K562 (cell line): ENCODE results near the gene FTSJ3. TPM values are rescaled to one million over a fixed set of nuclear protein-coding genes. Genes with fewer than 3 reads are reported as not detected.

Experiments
- ARID1B ChIP-seq: fragments of 450-650 bp; IDR thresholded peaks from 2 replicates; pipeline ENCODE4 v1.6.1; 2016; ENCODE audit warnings: antibody characterized with exemption, mild to moderate bottlenecking, inconsistent platforms
- ATF6 ChIP-seq: sonication (generic); formaldehyde crosslinking; IDR thresholded peaks from 2 replicates; pipeline ENCODE4 v1.4.0; 2020; ENCODE audit warnings: mild to moderate bottlenecking, missing genetic modification reagents
- CBFA2T2 ChIP-seq: fragments of 450-650 bp; conservative IDR thresholded peaks from 2 replicates; pipeline ENCODE4 v1.6.1; 2017; ENCODE audit warnings: mild to moderate bottlenecking
- CHD1 ChIP-seq: fragments of 200-600 bp; sonication (generic); IDR thresholded peaks from one replicate; pipeline ENCODE4 v1.6.1; 2012; ENCODE audit warnings: mild to moderate bottlenecking, moderate library complexity, low read length, inconsistent platforms
- ERF ChIP-seq: fragments of 450-650 bp; formaldehyde crosslinking; IDR thresholded peaks from 2 replicates; pipeline ENCODE4 v1.4.0; 2020; ENCODE audit warnings: mild to moderate bottlenecking, mixed read lengths
- ETV1 ChIP-seq: fragments of 450-650 bp; conservative IDR thresholded peaks from 2 replicates; pipeline ENCODE4 v1.6.1; 2016; ENCODE audit warnings: missing genetic modification characterization, control low read depth, low read depth, missing compliant biosample characterization
- ETV6 ChIP-seq, 3 experiments: fragments of 150-350 bp in 1 of 3; sonication (generic) in 1 of 3; formaldehyde crosslinking in 1 of 3; IDR thresholded peaks; 2 replicates each; pipeline versions ENCODE4 v1.6.1 to v1.8.0; 2014 to 2022; ENCODE audit warnings: borderline replicate concordance in 2 of 3, low read depth in 2 of 3, antibody characterized with exemption in 1 of 3, low read length in 1 of 3, mild to moderate bottlenecking in 1 of 3, missing genetic modification reagents in 1 of 3
- FOXJ3 ChIP-seq: sonication (generic); formaldehyde crosslinking; IDR thresholded peaks from 2 replicates; pipeline ENCODE4 v1.4.0; 2020; ENCODE audit warnings: mild to moderate bottlenecking, missing genetic modification reagents
- FOXP1 ChIP-seq: sonication (generic); formaldehyde crosslinking; IDR thresholded peaks from 2 replicates; pipeline ENCODE4 v1.8.0; 2022; ENCODE audit warnings: mild to moderate bottlenecking, missing genetic modification reagents
- HDAC2 ChIP-seq: fragments of 450-650 bp; IDR thresholded peaks from 2 replicates; pipeline ENCODE4 v1.6.1; 2016; ENCODE audit warnings: mild to moderate bottlenecking
- HMGXB4 ChIP-seq: sonication (generic); formaldehyde crosslinking; IDR thresholded peaks from 2 replicates; pipeline ENCODE4 v1.8.1; 2023; ENCODE audit warnings: mild to moderate bottlenecking, missing genetic modification reagents
- KLF1 ChIP-seq: fragments of 450-650 bp; IDR thresholded peaks from 2 replicates; pipeline ENCODE4 v1.6.1; 2016; ENCODE audit warnings: missing genetic modification characterization, missing compliant biosample characterization
- MAFF ChIP-seq: IDR thresholded peaks from 2 replicates; pipeline ENCODE4 v1.6.1; 2012; ENCODE audit warnings: low read length, improper control_type of control experiment
- MEF2D ChIP-seq: conservative IDR thresholded peaks from 2 replicates; pipeline ENCODE4 v1.6.1; 2016; ENCODE audit warnings: low read depth, missing genetic modification characterization, missing compliant biosample characterization
- MTA3 ChIP-seq: fragments of 450-650 bp; formaldehyde crosslinking; IDR thresholded peaks from 2 replicates; pipeline ENCODE4 v1.6.1; 2017; ENCODE audit warnings: mild to moderate bottlenecking, borderline replicate concordance
- PHB ChIP-seq: fragments of 250-450 bp; sonication (Bioruptor Pico); IDR thresholded peaks from 2 replicates; pipeline ENCODE4 v1.5.0; 2021
- SAP30 ChIP-seq: fragments of 200-600 bp; sonication (generic); IDR thresholded peaks from 2 replicates; pipeline ENCODE4 v1.6.1; 2012; ENCODE audit warnings: borderline replicate concordance, low read depth, mild to moderate bottlenecking, moderate library complexity, low read length, control low read depth, inconsistent platforms; ENCODE audit not compliant: insufficient read depth, poor library complexity, severe bottlenecking
- ZNF277 ChIP-seq: fragments of 250-450 bp; sonication (Bioruptor Pico); IDR thresholded peaks from 2 replicates; pipeline ENCODE4 v1.8.0; 2022; ENCODE audit warnings: inconsistent platforms, mild to moderate bottlenecking, moderate library complexity, borderline replicate concordance
- ZNF583 ChIP-seq: fragments of 250-450 bp; sonication (Bioruptor Pico); IDR thresholded peaks from 2 replicates; pipeline ENCODE4 v1.4.0; 2020
- ZNF699 ChIP-seq: fragments of 250-450 bp; sonication (Bioruptor Pico); IDR thresholded peaks from 2 replicates; pipeline ENCODE4 v1.8.0; 2021; ENCODE audit warnings: mild to moderate bottlenecking, moderate library complexity; ENCODE audit not compliant: insufficient replicate concordance
- ZNF76 ChIP-seq: fragments of 250-450 bp; sonication (Bioruptor Pico); IDR thresholded peaks from 2 replicates; pipeline ENCODE4 v1.4.0; 2020; ENCODE audit warnings: mild to moderate bottlenecking, moderate library complexity, borderline replicate concordance
- polyA plus RNA-seq, 8 experiments: library from polyadenylated mRNA; depleted of rRNA in 4 of 8; stranded (reverse) in 5 of 8; unstranded in 3 of 8; fragments of >200 nt; fragmentation: Nextera tagmentation in 2 of 8; fragmentation: Illumina TruSeq in 1 of 8; extraction: Ambion mirVana in 2 of 8; extraction: Trizol in 1 of 8; gene quantifications; 2 replicates each; pipeline versions ENCODE4 v1.2.1 to v1.2.3, GENCODE V29; 2011 to 2014; ENCODE audit warnings: inconsistent platforms in 1 of 8, missing spikeins in 1 of 8
- total RNA-seq, 7 experiments: library from RNA; depleted of rRNA in 6 of 7; stranded (reverse); fragments of >200 nt in 6 of 7; fragmentation: Illumina TruSeq in 2 of 7; extraction: Trizol in 2 of 7; gene quantifications; 2 replicates each; pipeline versions ENCODE4 v1.2.1 to v1.2.3, GENCODE V29; 2011 to 2021; ENCODE audit warnings: low replicate concordance in 1 of 7

FTSJ3 gene
- total and polyA plus RNA-seq, 9 of the 15 experiments (the other 6 are each of a cell fraction or from before 2014, with no cell fraction given): 18.0 to 65.6 (median 52.4) TPM

GRCh38 chr17:63773272-63774140, 54.0 kb downstream of the FTSJ3 start, which contains the start of gene CCDC47 (continued):
- TF ChIP-seq SAP30 (peak; percentile 95), FOXP1 (CRISPR knock-in tag) (peak; percentile 37; the same call in 1 of the 2 replicates), HMGXB4 (peak; percentile 80; the same call in 1 of the 2 replicates), ZNF76 (peak; percentile 64; the same call in 1 of the 2 replicates), ETV1 (tag) (peak; percentile 96), ERF (CRISPR knock-in tag) (peak; percentile 82), ZNF699 (CRISPR knock-in tag) (no peak), HDAC2 (peak; percentile 99), ZNF277 (CRISPR knock-in tag) (no peak), KLF1 (tag) (peak; percentile 64), CBFA2T2 (peak; percentile 35), ARID1B (peak; percentile 60), ATF6 (CRISPR knock-in tag) (peak; percentile 77; the same call in 1 of the 2 replicates), CHD1 (no peak), MAFF (no peak), ETV6 (IDR thresholded peaks at IDR 0.05; ENCODE audit: borderline replicate concordance in 1 of 2, low read depth in 2 of 2, low read length in 1 of 2) (0 out of 4 replicates have a peak, but pooled peaks of 1 of the 2 experiments have one; percentile 17), ETV6 (CRISPR knock-in tag; IDR thresholded peaks at IDR 0.05; ENCODE audit: borderline replicate concordance) (peak; percentile 70; the same call in 1 of the 2 replicates), MTA3 (peak; percentile 95), FOXJ3 (CRISPR knock-in tag) (no peak), ZNF583 (CRISPR knock-in tag) (0 out of 2 replicates have a peak, but pooled peaks have one; percentile 51), MEF2D (peak; percentile 72), PHB (CRISPR knock-in tag) (0 out of 2 replicates have a peak, but pooled peaks have one; percentile 30)
